GM18951 (cell line): ENCODE data around the gene ATG4B.

Source experiments
- POLR2A ChIP-seq: IDR thresholded peaks from 4 replicates; pipeline ENCODE4 v1.6.1; 2011; ENCODE audit warnings: mild to moderate bottlenecking; ENCODE audit not compliant: insufficient read length, insufficient read depth; ENCODE audit errors: extremely low read depth
- in situ Hi-C: fragments of 300-500 bp; cut with MboI; formaldehyde crosslinking; loops from one replicate; pipeline ENCODE4 v1.12.0; 2022; ENCODE audit warnings: low sequenced_read_pairs, mixed read lengths, inconsistent platforms; ENCODE audit not compliant: unreplicated experiment

The ATG4B gene

GRCh38 chr2:241673189-241673663 lies 35.7 kb downstream of the ATG4B start:
- no peak for TF ChIP-seq POLR2A
- in situ Hi-C loops, result no loop called here

GRCh38 chr2:241673797-241674725 lies 36.6 kb downstream of the ATG4B start:
- no peak for TF ChIP-seq POLR2A
- in situ Hi-C loops, result no loop called here

GRCh38 chr2:241675885-241676284 lies 38.4 kb downstream of the ATG4B start:
- TF ChIP-seq POLR2A, result no peak
- in situ Hi-C loops, result no loop called here

GRCh38 chr2:241676665-241677064 lies 39.2 kb downstream of the ATG4B start:
- in situ Hi-C loops, result no loop called here
- TF ChIP-seq POLR2A, result no peak

- TF ChIP-seq POLR2A, result no peak
- in situ Hi-C loops, result no loop called here
Observed at GRCh38 chr2:241677392-241677791, 39.9 kb downstream of the ATG4B start.

- in situ Hi-C loops, result no loop called here
Observed at GRCh38 chr2:241678307-241678706, 40.8 kb downstream of the ATG4B start.

GRCh38 chr2:241678784-241679540 lies 41.5 kb downstream of the ATG4B start:
- in situ Hi-C loops, result no loop called here
- TF ChIP-seq POLR2A, result no peak

More at GRCh38 chr2:241678307-241678706, 40.8 kb downstream of the ATG4B start:
- TF ChIP-seq POLR2A, result no peak

GRCh38 chr2:241680044-241680443 lies 42.6 kb downstream of the ATG4B start:
- in situ Hi-C loops, result no loop called here

GRCh38 chr2:241680827-241681599 lies 43.5 kb downstream of the ATG4B start:
- in situ Hi-C loops, result no loop called here

More at GRCh38 chr2:241680044-241680443, 42.6 kb downstream of the ATG4B start:
- TF ChIP-seq POLR2A, result no peak

GRCh38 chr2:241686324-241686649 lies 48.8 kb downstream of the ATG4B start:
- no peak for TF ChIP-seq POLR2A
- in situ Hi-C loops, result no loop called here

More at GRCh38 chr2:241680827-241681599, 43.5 kb downstream of the ATG4B start:
- TF ChIP-seq POLR2A, result no peak

GRCh38 chr2:241686650-241687425 lies 49.3 kb downstream of the ATG4B start, which contains the start of gene DTYMK:
Gene DTYMK (minus strand): TSS chr2:241686815. CDS start chr2:241686783, 32 bp downstream.
- in situ Hi-C loops, result no loop called here
- peak; percentile 94 for TF ChIP-seq POLR2A

- TF ChIP-seq POLR2A, result no peak
- in situ Hi-C loops, result no loop called here
Observed at GRCh38 chr2:241689306-241689705, 51.8 kb downstream of the ATG4B start.
